Common myeloid progenitor, CD34-positive (primary cell): ENCODE data around the gene MAFB.

Experiments
- CTCF ChIA-PET: fragments of 350-600 bp; sonication (Branson Sonifier 250); formaldehyde crosslinking; loops from one replicate; lab custom pipeline; 2021; ENCODE audit warnings: antibody characterized with exemption; lab: Charles Lee
- POLR2A ChIA-PET: fragments of 350-600 bp; sonication (Branson Sonifier 250); formaldehyde crosslinking; loops from one replicate; lab custom pipeline; 2021; ENCODE audit warnings: antibody characterized with exemption; lab: Charles Lee
- DNase-seq, 3 donors: peaks; one replicate each; pipeline versions ENCODE4 v3.0.0 to v3.0.0-alpha.2; 2013
- H3K27ac ChIP-seq, 2 experiments: 1 replicate in 1 of 2; 2 replicates in 1 of 2; pipeline ENCODE4 v1.7.0; 2013; ENCODE audit warnings: inconsistent platforms in 2 of 2, low read length in 2 of 2, mild to moderate bottlenecking in 2 of 2, low read depth in 1 of 2, moderate library complexity in 1 of 2; ENCODE audit not compliant: severe bottlenecking in 2 of 2, insufficient read depth in 1 of 2, poor library complexity in 1 of 2
- H3K27me3 ChIP-seq, 5 experiments: replicated peaks in 2 of 5; 1 replicate in 3 of 5; 2 replicates in 2 of 5; pipeline versions ENCODE4 v1.6.1 to v1.7.0; 2013; ENCODE audit warnings: low read length in 4 of 5, mild to moderate bottlenecking in 2 of 5, moderate library complexity in 2 of 5, inconsistent platforms in 1 of 5; ENCODE audit not compliant: insufficient read depth in 5 of 5, control insufficient read depth in 4 of 5
- H3K36me3 ChIP-seq, 4 experiments: 1 replicate in 2 of 4; 2 replicates in 2 of 4; pipeline versions ENCODE4 v1.6.1 to v1.7.0; 2013; ENCODE audit warnings: low read length in 3 of 4, control low read depth in 1 of 4, mild to moderate bottlenecking in 1 of 4; ENCODE audit not compliant: control insufficient read depth in 4 of 4, insufficient read depth in 4 of 4
- H3K4me1 ChIP-seq, 4 experiments: 1 replicate in 3 of 4; 2 replicates in 1 of 4; pipeline versions ENCODE4 v1.6.1 to v1.7.1; 2013; ENCODE audit warnings: low read length in 3 of 4, mild to moderate bottlenecking in 3 of 4, control low read depth in 1 of 4, inconsistent platforms in 1 of 4, moderate library complexity in 1 of 4; ENCODE audit not compliant: control insufficient read depth in 4 of 4, insufficient read depth in 4 of 4; ENCODE audit errors: control extremely low read depth in 1 of 4
- H3K4me3 ChIP-seq, 7 experiments: 1 replicate in 4 of 7; 2 replicates in 3 of 7; pipeline versions ENCODE4 v1.5.1 to v1.7.0; 2013; ENCODE audit warnings: mild to moderate bottlenecking in 7 of 7, low read length in 6 of 7, moderate library complexity in 6 of 7, inconsistent platforms in 2 of 7, low read depth in 2 of 7, control low read depth in 1 of 7; ENCODE audit not compliant: insufficient read depth in 4 of 7, control insufficient read depth in 1 of 7; ENCODE audit errors: extremely low read depth in 1 of 7
- H3K9me3 ChIP-seq, 5 experiments: 1 replicate in 4 of 5; 2 replicates in 1 of 5; pipeline versions ENCODE4 v1.6.1 to v1.7.1; 2013; ENCODE audit warnings: low read length in 4 of 5, mild to moderate bottlenecking in 2 of 5, inconsistent platforms in 1 of 5, low read depth in 1 of 5, moderate library complexity in 1 of 5; ENCODE audit not compliant: control insufficient read depth in 4 of 5, insufficient read depth in 2 of 5; ENCODE audit errors: control extremely low read depth in 1 of 5
- WGBS: methylation state at CpG from one replicate; pipeline ENCODE4 v1.1.5; 2013; ENCODE audit not compliant: insufficient coverage; 5-methylcytosine and 5-hydroxymethylcytosine counted together

Gene MAFB

DNA sequence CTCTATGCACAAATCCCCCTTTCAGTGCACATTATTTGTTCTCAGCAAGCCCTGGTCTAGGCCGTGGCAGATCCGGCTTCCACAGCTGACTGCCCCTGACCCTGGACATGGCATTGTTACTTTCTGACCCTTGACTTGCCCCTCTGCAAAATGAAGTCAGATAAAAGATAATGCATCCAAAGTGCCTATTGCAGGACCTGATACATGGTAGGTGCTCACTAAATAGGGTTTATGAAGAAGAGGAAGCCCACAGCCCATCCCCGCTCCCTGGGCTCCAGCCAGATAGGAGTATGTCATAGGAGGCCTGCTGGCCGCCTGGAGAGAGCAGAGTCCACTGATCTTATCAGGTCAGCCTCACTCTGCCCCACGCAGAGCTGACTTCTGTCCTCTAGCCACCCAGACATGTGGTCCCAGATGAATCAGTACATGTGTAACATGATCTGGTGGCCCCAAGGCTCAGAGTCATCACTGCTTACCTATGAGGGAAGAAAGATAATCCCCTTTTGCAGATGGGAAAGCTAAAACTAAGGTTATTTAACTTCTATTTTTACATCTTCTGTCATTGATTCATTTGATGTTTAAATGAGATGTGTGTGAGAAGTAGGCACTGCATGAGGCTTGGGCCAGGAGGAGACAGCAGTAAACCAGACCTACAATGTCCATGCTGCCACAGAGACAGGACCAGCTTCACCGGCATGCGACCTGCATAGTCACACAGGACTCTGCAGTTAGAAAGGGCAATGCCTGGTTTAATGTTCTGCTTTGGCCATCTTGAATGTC is 20.4 kb downstream of the MAFB start:
- CTCF ChIA-PET = no interaction called here
- WGBS = 89% methylated on average over 5 of the region's 7 CpGs
- DNase-seq = no peak

DNA sequence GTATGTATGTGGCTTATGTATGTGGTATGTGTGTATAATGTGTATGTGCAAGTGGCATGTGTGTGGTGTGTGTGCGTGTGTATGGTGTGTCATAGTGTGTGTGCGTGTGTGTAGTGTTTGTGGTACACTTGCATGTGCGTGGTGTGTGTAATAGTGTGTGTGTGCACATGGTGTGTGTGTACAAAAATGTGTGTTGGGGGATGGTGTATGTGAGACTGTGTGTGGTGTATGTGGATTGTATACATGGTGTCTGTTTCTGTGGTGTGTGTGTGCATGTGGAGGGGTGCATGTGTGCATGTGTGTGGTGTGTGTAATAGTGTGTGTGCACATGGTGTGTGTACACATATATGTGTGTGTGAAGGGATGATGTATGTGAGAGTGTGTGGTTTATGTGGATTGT is 21.5 kb downstream of the MAFB start:
- Histone ChIP-seq H3K27ac (no peak overlapping the region), H3K4me1 (no peaks in the 10 kb centered on the region), H3K27me3 (peaks cover 0 to 8% (median 7%) of the 10 kb centered on the region in 5 experiments), H3K36me3 (no peaks in the 10 kb centered on the region), H3K9me3 (no peaks in the 10 kb centered on the region), H3K4me3 (no peak overlapping the region)
- ChIA-PET CTCF (no interaction called here), POLR2A (no interaction called here)
- DNase-seq = no peak
- WGBS = 97% methylated on average over 3 of the region's 3 CpGs

More for the DNA sequence above, 20.4 kb downstream of the MAFB start:
- Histone ChIP-seq H3K4me3 (no peak overlapping the region), H3K27ac (no peak overlapping the region), H3K27me3 (peaks cover 0 to 13% (median 8%) of the 10 kb centered on the region in 5 experiments), H3K4me1 (no peaks in the 10 kb centered on the region), H3K9me3 (no peaks in the 10 kb centered on the region), H3K36me3 (no peaks in the 10 kb centered on the region)
- POLR2A ChIA-PET = no interaction called here

- WGBS = 92% methylated on average over 7 of the region's 9 CpGs
Observed at GRCh38 chr20:40666336-40666735, 22.7 kb downstream of the MAFB start.

DNA sequence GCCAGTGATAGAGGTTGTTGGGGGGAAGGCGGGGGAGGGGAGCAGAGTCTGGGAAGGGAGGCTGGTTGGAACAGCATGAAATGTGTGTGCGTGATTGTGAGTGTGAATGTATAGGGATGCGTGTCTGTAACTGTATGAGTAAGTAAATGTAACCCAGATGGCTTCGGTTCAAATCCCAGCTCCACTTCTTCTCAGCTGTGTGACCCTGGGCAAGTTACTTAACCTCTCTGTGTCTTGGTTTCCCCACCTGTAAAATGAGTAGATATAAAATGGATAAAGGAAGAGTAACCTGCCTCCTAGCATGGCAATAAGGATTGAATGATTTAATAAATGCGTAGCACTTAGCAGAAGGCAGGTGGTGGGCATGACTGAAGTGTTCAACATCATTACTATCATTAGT is 24.1 kb downstream of the MAFB start:
- DNase-seq = no peak
- POLR2A ChIA-PET = no interaction called here
- H3K27ac ChIP-seq = no peak overlapping the region
- CTCF ChIA-PET = no interaction called here
- H3K27me3 ChIP-seq = peaks cover 0 to 5% (median 3%) of the 10 kb centered on the region in 5 experiments
- 93% methylated on average over 3 of the region's 5 CpGs for WGBS
- no peak overlapping the region for H3K4me3 ChIP-seq
- H3K36me3 ChIP-seq = no peaks in the 10 kb centered on the region
- no peaks in the 10 kb centered on the region for H3K4me1 ChIP-seq
- no peaks in the 10 kb centered on the region for H3K9me3 ChIP-seq

More at GRCh38 chr20:40666336-40666735, 22.7 kb downstream of the MAFB start:
- Histone ChIP-seq H3K9me3 (no peaks in the 10 kb centered on the region), H3K4me3 (no peak overlapping the region), H3K4me1 (no peaks in the 10 kb centered on the region), H3K36me3 (no peaks in the 10 kb centered on the region), H3K27me3 (peaks cover 0 to 6% (median 3%) of the 10 kb centered on the region in 5 experiments), H3K27ac (no peak overlapping the region)
- no peak for DNase-seq
- CTCF ChIA-PET = no interaction called here
- POLR2A ChIA-PET = no interaction called here

- WGBS = 83% methylated on average over 6 of the region's 14 CpGs
- CTCF ChIA-PET = no interaction called here
- H3K27ac ChIP-seq = no peak overlapping the region
Observed at GRCh38 chr20:40663991-40664880, 24.8 kb downstream of the MAFB start.

GRCh38 chr20:40663304-40663790 is 25.7 kb downstream of the MAFB start:
- H3K4me3 ChIP-seq = no peak overlapping the region
- H3K27me3 ChIP-seq = peaks cover 0 to 3% (median 2%) of the 10 kb centered on the region in 5 experiments
- DNase-seq = no peak
- 89% methylated on average over 5 of the region's 9 CpGs for WGBS
- H3K27ac ChIP-seq = no peak overlapping the region
- H3K9me3 ChIP-seq = peaks cover 0 to 2% (median 0%) of the 10 kb centered on the region in 5 experiments
- no peaks in the 10 kb centered on the region for H3K36me3 ChIP-seq
- no peaks in the 10 kb centered on the region for H3K4me1 ChIP-seq
- POLR2A ChIA-PET = no interaction called here
- CTCF ChIA-PET = no interaction called here

More at GRCh38 chr20:40663991-40664880, 24.8 kb downstream of the MAFB start:
- Histone ChIP-seq H3K4me1 (no peaks in the 10 kb centered on the region), H3K4me3 (no peak overlapping the region), H3K9me3 (no peaks in the 10 kb centered on the region), H3K36me3 (no peaks in the 10 kb centered on the region), H3K27me3 (peaks cover 0 to 5% (median 3%) of the 10 kb centered on the region in 5 experiments)
- POLR2A ChIA-PET = no interaction called here
- DNase-seq = no peak
